ENCODE measurements around the gene SLC39A9. TPM values are rescaled to one million over a fixed set of nuclear protein-coding genes. Genes with fewer than 3 reads are reported as not detected.
A peak's percentile ranks its signal among the peaks of the same experiment; 100 is the strongest.

The SLC39A9 gene
- total and polyA plus RNA-seq, 2 of the 13 experiments (the other 11 are each of a cell fraction or from before 2014, with no cell fraction given) = 46.6 to 69.5 TPM

- TF ChIP-seq GMEB1 (CRISPR knock-in tag; IDR thresholded peaks at IDR 0.05; ENCODE audit: borderline replicate concordance) (peak; percentile 84), ARHGAP35 (CRISPR knock-in tag; IDR thresholded peaks at IDR 0.05; ENCODE audit: borderline replicate concordance) (no peak; the same call in 1 of the 2 replicates), FOSL2 (CRISPR knock-in tag; IDR thresholded peaks at IDR 0.05) (peak; percentile 28; the same call in 1 of the 2 replicates), ZBTB25 (CRISPR knock-in tag; IDR thresholded peaks at IDR 0.05) (0 out of 2 replicates have a peak, but pooled peaks have one; percentile 69), FOXJ3 (CRISPR knock-in tag; IDR thresholded peaks at IDR 0.05; ENCODE audit: borderline replicate concordance) (peak; percentile 57; the same call in 1 of the 2 replicates), LBX2 (CRISPR knock-in tag; IDR thresholded peaks at IDR 0.05; ENCODE audit: borderline replicate concordance) (no peak), ZNF747 (CRISPR knock-in tag; IDR thresholded peaks at IDR 0.05; ENCODE audit: borderline replicate concordance) (peak; percentile 70; the same call in 1 of the 2 replicates), HINFP (CRISPR knock-in tag; IDR thresholded peaks at IDR 0.05; ENCODE audit: low read depth) (no peak), ZSCAN31 (CRISPR knock-in tag; IDR thresholded peaks at IDR 0.05; ENCODE audit: low read depth) (0 out of 2 replicates have a peak, but pooled peaks have one; percentile 33), WIZ (CRISPR knock-in tag; IDR thresholded peaks at IDR 0.05) (no peak; the same call in 1 of the 2 replicates), ZNF841 (CRISPR knock-in tag; IDR thresholded peaks at IDR 0.05; ENCODE audit: borderline replicate concordance) (0 out of 2 replicates have a peak, but pooled peaks have one; percentile 28), E2F1 (CRISPR knock-in tag; IDR thresholded peaks at IDR 0.05) (0 out of 2 replicates have a peak, but pooled peaks have one; percentile 63), BCL3 (CRISPR knock-in tag; IDR thresholded peaks at IDR 0.05) (peak; percentile 60; the same call in 1 of the 2 replicates), ZBTB10 (CRISPR knock-in tag; IDR thresholded peaks at IDR 0.05; ENCODE audit: borderline replicate concordance) (0 out of 2 replicates have a peak, but pooled peaks have one; percentile 29), CHD4 (IDR thresholded peaks at IDR 0.05; ENCODE audit: borderline replicate concordance, low read length) (no peak), KMT2A (CRISPR knock-in tag; IDR thresholded peaks at IDR 0.05) (peak; percentile 95)
Measured at GRCh38 chr14:69398053-69398817, at the start of gene SLC39A9, which contains the start of gene ERH (continued).

Measured in HepG2 (cell line).